HepG2 (cell line): Measurements from ENCODE around the gene ANKS1B. TPM values are rescaled to one million over a fixed set of nuclear protein-coding genes. Genes with fewer than 3 reads are reported as not detected.

Experiments used
- ATAC-seq: fragments of 200-7000 bp; cut with Tn5 transposase; 3 replicates; pipeline ENCODE4 v1.9.1; 2020; ENCODE audit warnings: mild to moderate bottlenecking, moderate library complexity
- BruUV-seq: library from RNA; stranded (reverse); fragments of 400-500 nt; replicated peaks from 2 replicates; lab custom pipeline; 2021; lab: Mats Ljungman, UMichigan
- CTCF ChIA-PET: fragments of 300-600 bp; formaldehyde crosslinking; extraction: SDS; loops from one replicate; lab custom pipeline; 2021; ENCODE audit warnings: low total read pairs, inconsistent platforms, low intra/inter-chr PET ratio; lab: Yijun Ruan, JAX
- POLR2A ChIA-PET: fragments of 350-600 bp; sonication (Branson Sonifier 250); formaldehyde crosslinking; loops from one replicate; lab custom pipeline; 2020; ENCODE audit warnings: antibody characterized with exemption, inconsistent platforms; lab: Yijun Ruan, JAX
- DNase-seq: peaks from one replicate; pipeline ENCODE4 v3.0.0-alpha.2; 2015; ENCODE audit warnings: low spot score
- FAIRE-seq: peaks from 3 replicates; lab custom pipeline; 2011; peaks lifted over from hg19 to GRCh38; lab: Jason Lieb, UNC
- H2AFZ ChIP-seq: one replicate; pipeline ENCODE4 v1.6.1; 2011; ENCODE audit warnings: low read length, inconsistent platforms
- H3K27ac ChIP-seq: fragments of 300-600 bp; 3 replicates; pipeline ENCODE4 v1.8.0; 2011; ENCODE audit warnings: mixed run types, mild to moderate bottlenecking, mixed read lengths, low read length, inconsistent platforms; ENCODE audit not compliant: insufficient read depth; ENCODE audit errors: extremely low read length
- H3K27me3 ChIP-seq, 2 experiments: fragments of 200-600 bp in 1 of 2; 2 replicates in 1 of 2; 3 replicates in 1 of 2; pipeline versions ENCODE4 v1.6.0 to v1.8.0; 2011; ENCODE audit warnings: low read length in 2 of 2, mild to moderate bottlenecking in 2 of 2, moderate library complexity in 2 of 2, inconsistent platforms in 1 of 2; ENCODE audit not compliant: insufficient read depth in 2 of 2, control insufficient read depth in 1 of 2
- H3K36me3 ChIP-seq, 2 experiments: fragments of 200-600 bp in 1 of 2; replicated peaks in 1 of 2; 2 replicates in 1 of 2; 3 replicates in 1 of 2; pipeline versions ENCODE4 v1.5.1 to v1.8.0; 2011; ENCODE audit warnings: low read length in 2 of 2, inconsistent platforms in 1 of 2; ENCODE audit not compliant: insufficient read depth in 2 of 2, control insufficient read depth in 1 of 2
- H3K4me1 ChIP-seq: 2 replicates; pipeline ENCODE4 v1.5.1; 2012; ENCODE audit warnings: low read length, inconsistent platforms; ENCODE audit not compliant: insufficient read depth
- H3K4me2 ChIP-seq: 2 replicates; pipeline ENCODE4 v1.6.0; 2011; ENCODE audit warnings: low read depth, low read length, inconsistent platforms
- H3K4me3 ChIP-seq, 3 experiments: fragments of 200-600 bp in 1 of 3; sonication (generic), shearing (Covaris generic) in 1 of 3; replicated peaks in 1 of 3; 2 replicates each; pipeline ENCODE4 v1.5.1; 2011 to 2016; ENCODE audit warnings: low read length in 3 of 3, inconsistent platforms in 2 of 3, low read depth in 2 of 3, mild to moderate bottlenecking in 2 of 3, control low read depth in 1 of 3, mixed read lengths in 1 of 3; ENCODE audit not compliant: insufficient read depth in 1 of 3
- H3K79me2 ChIP-seq: one replicate; pipeline ENCODE4 v1.6.1; 2011; ENCODE audit warnings: low read length, inconsistent platforms; ENCODE audit not compliant: insufficient read depth
- H3K9ac ChIP-seq: 2 replicates; pipeline ENCODE4 v1.6.0; 2011; ENCODE audit warnings: mild to moderate bottlenecking, low read depth, low read length, inconsistent platforms; ENCODE audit not compliant: insufficient read depth
- H3K9me3 ChIP-seq: 2 replicates; pipeline ENCODE4 v1.5.1; 2012; ENCODE audit warnings: mild to moderate bottlenecking, low read length
- H4K20me1 ChIP-seq: 2 replicates; pipeline ENCODE4 v1.6.0; 2011; ENCODE audit warnings: inconsistent platforms, mild to moderate bottlenecking, low read length, moderate library complexity; ENCODE audit not compliant: insufficient read depth
- ARID4A ChIP-seq: sonication (generic); formaldehyde crosslinking; IDR thresholded peaks from 2 replicates; pipeline ENCODE4 v1.5.0; 2020; ENCODE audit warnings: mild to moderate bottlenecking, missing genetic modification reagents, borderline replicate concordance
- ATF7 ChIP-seq, 2 experiments: fragments of 450-650 bp in 1 of 2; sonication (generic) in 1 of 2; formaldehyde crosslinking in 1 of 2; IDR thresholded peaks; 2 replicates each; pipeline versions ENCODE4 v1.4.0 to v1.6.1; 2016 to 2020; ENCODE audit warnings: antibody characterized with exemption in 1 of 2, mild to moderate bottlenecking in 1 of 2, missing genetic modification reagents in 1 of 2
- CHD4 ChIP-seq: fragments of 200-600 bp; sonication (generic); IDR thresholded peaks from 2 replicates; pipeline ENCODE4 v1.7.0; 2017; ENCODE audit warnings: mild to moderate bottlenecking, low read length, borderline replicate concordance
- REST ChIP-seq, 2 experiments: IDR thresholded peaks; 2 replicates each; pipeline ENCODE4 v1.6.1; 2011 to 2012; ENCODE audit warnings: low read length in 2 of 2, borderline replicate concordance in 1 of 2, low read depth in 1 of 2, mild to moderate bottlenecking in 1 of 2, moderate library complexity in 1 of 2
- RNF219 ChIP-seq: sonication (generic); formaldehyde crosslinking; IDR thresholded peaks from 2 replicates; pipeline ENCODE4 v1.5.0; 2020; ENCODE audit warnings: mild to moderate bottlenecking, missing genetic modification reagents
- SALL2 ChIP-seq: sonication (generic); formaldehyde crosslinking; IDR thresholded peaks from 2 replicates; pipeline ENCODE4 v1.8.1; 2023; ENCODE audit warnings: mild to moderate bottlenecking, missing genetic modification reagents, inconsistent platforms
- SETDB1 ChIP-seq: sonication (generic); formaldehyde crosslinking; IDR thresholded peaks from 2 replicates; pipeline ENCODE4 v1.5.1; 2020; ENCODE audit warnings: missing genetic modification reagents, mild to moderate bottlenecking, borderline replicate concordance
- TFAP4 ChIP-seq: sonication (generic); IDR thresholded peaks from 2 replicates; pipeline ENCODE4 v1.6.1; 2016; ENCODE audit warnings: low read depth, borderline replicate concordance
- YY1 ChIP-seq: IDR thresholded peaks from 2 replicates; pipeline ENCODE4 v1.6.1; 2011; ENCODE audit warnings: low read length, low read depth, moderate library complexity, mild to moderate bottlenecking; ENCODE audit not compliant: insufficient read depth, insufficient replicate concordance
- ZNF274 ChIP-seq: sonication (generic); formaldehyde crosslinking; IDR thresholded peaks from 2 replicates; pipeline ENCODE4 v1.5.1; 2020; ENCODE audit warnings: mild to moderate bottlenecking, missing genetic modification reagents
- ZNF30 ChIP-seq: sonication (generic); formaldehyde crosslinking; IDR thresholded peaks from 2 replicates; pipeline ENCODE4 v1.5.0; 2020; ENCODE audit warnings: mild to moderate bottlenecking, missing genetic modification reagents
- ZNF343 ChIP-seq: sonication (generic); formaldehyde crosslinking; IDR thresholded peaks from 2 replicates; pipeline ENCODE4 v1.4.0; 2020; ENCODE audit warnings: mild to moderate bottlenecking, missing genetic modification reagents
- WGBS: methylation state at CpG from one replicate; pipeline ENCODE4 v1.1.6; 2017; ENCODE audit warnings: low lambda C conversion rate; 5-methylcytosine and 5-hydroxymethylcytosine counted together
- in situ Hi-C: cut with HindIII; loops from 2 replicates; pipeline ENCODE4 v1.10.0; 2017; ENCODE audit warnings: low pct_unique_long_range_greater_than_20kb; ENCODE audit not compliant: extremely low pct_ligation_motif_present
- intact Hi-C: fragments of 100-400 bp; cut with micrococcal nuclease; formaldehyde crosslinking; loops from one replicate; pipeline ENCODE4 v1.10.0; 2022; ENCODE audit not compliant: unreplicated experiment
- polyA plus RNA-seq, 8 experiments: library from polyadenylated mRNA; depleted of rRNA in 3 of 8; stranded (reverse) in 7 of 8; unstranded in 1 of 8; fragments of >200 nt; fragmentation: Illumina TruSeq in 4 of 8; extraction: Trizol in 4 of 8; gene quantifications; 2 replicates each; pipeline versions ENCODE4 v1.2.1 to v1.2.3, GENCODE V29; 2011 to 2016; ENCODE audit warnings: low read depth in 4 of 8, missing spikeins in 1 of 8, mixed read lengths in 1 of 8; ENCODE audit not compliant: insufficient read depth in 1 of 8
- total RNA-seq, 5 experiments: library from RNA; depleted of rRNA; stranded (reverse); fragments of >200 nt; fragmentation: Illumina TruSeq; extraction: Trizol; gene quantifications; 2 replicates each; pipeline ENCODE4 v1.2.3, GENCODE V29; 2016; ENCODE audit warnings: low read depth in 1 of 5

Gene ANKS1B
- total and polyA plus RNA-seq, 2 of the 13 experiments (the other 11 are each of a cell fraction or from before 2014, with no cell fraction given) = 0.15 TPM; not detected in 1

GRCh38 chr12:98797200-98797599, 1187.5 kb downstream of the ANKS1B start:
- no peak for ATAC-seq
- Histone ChIP-seq H3K9me3 (no peaks in the 10 kb centered on the region), H3K4me2 (no peak overlapping the region), H3K27ac (no peak overlapping the region), H3K4me1 (no peaks in the 10 kb centered on the region), H3K79me2 (no peaks in the 10 kb centered on the region), H2AFZ (no peak overlapping the region), H3K27me3 (no peaks in the 10 kb centered on the region), H3K36me3 (no peaks in the 10 kb centered on the region), H3K4me3 (no peak overlapping the region), H4K20me1 (no peaks in the 10 kb centered on the region), H3K9ac (no peak overlapping the region)
- in situ Hi-C loops (no loop called here), intact Hi-C loops (no loop called here)
- no peak for DNase-seq
- WGBS = 13% methylated on average over 4 of the region's 4 CpGs
- FAIRE-seq = no peak
- POLR2A ChIA-PET = no interaction called here
- CTCF ChIA-PET = no interaction called here
- BruUV-seq = no TSS peak
- TF ChIP-seq ATF7 (IDR thresholded peaks at IDR 0.05) = no peak
- TF ChIP-seq ATF7 (CRISPR knock-in tag; IDR thresholded peaks at IDR 0.05) = no peak
- TF ChIP-seq ZNF274 = no peak
- no peak for TF ChIP-seq ARID4A (CRISPR knock-in tag)
- TF ChIP-seq SETDB1 (CRISPR knock-in tag) = no peak
- TF ChIP-seq CHD4 = no peak
- no peak for TF ChIP-seq REST (IDR thresholded peaks at IDR 0.05; ENCODE audit: borderline replicate concordance in 1 of 2, low read depth in 1 of 2, low read length in 2 of 2)
- TF ChIP-seq SALL2 (CRISPR knock-in tag) = no peak
- no peak for TF ChIP-seq ZNF30 (CRISPR knock-in tag)
- no peak for TF ChIP-seq TFAP4
- TF ChIP-seq YY1 = no peak
- no peak for TF ChIP-seq ZNF343 (CRISPR knock-in tag)
- TF ChIP-seq RNF219 (CRISPR knock-in tag) = no peak
